Kidney (tissue), 14 donors: ENCODE results near the gene NR3C2. TPM values are rescaled to one million over a fixed set of nuclear protein-coding genes. Genes with fewer than 3 reads are reported as not detected.

Experiments
- DNase-seq, 5 donors: peaks; one replicate each; pipeline ENCODE4 v3.0.0-alpha.2; 2013 to 2020
- FAIRE-seq: peaks from 2 replicates; lab custom pipeline; 2012; peaks lifted over from hg19 to GRCh38; lab: Jason Lieb, UNC
- H3K27ac ChIP-seq, 2 donors: one replicate each; pipeline ENCODE4 v1.7.0; 2013; ENCODE audit warnings: low read depth in 2 of 2, low read length in 2 of 2, inconsistent platforms in 1 of 2
- H3K27me3 ChIP-seq: one replicate; pipeline ENCODE4 v1.7.1; 2013; ENCODE audit warnings: low read length, inconsistent platforms; ENCODE audit not compliant: control insufficient read depth, insufficient read depth
- H3K36me3 ChIP-seq, 3 donors: one replicate each; pipeline versions ENCODE4 v1.7.0 to v1.7.1; 2013; ENCODE audit warnings: low read length in 3 of 3, control low read depth in 1 of 3, inconsistent platforms in 1 of 3; ENCODE audit not compliant: insufficient read depth in 3 of 3, control insufficient read depth in 2 of 3
- H3K4me1 ChIP-seq, 3 donors: one replicate each; pipeline versions ENCODE4 v1.7.0 to v1.7.1; 2013; ENCODE audit warnings: low read length in 3 of 3, inconsistent platforms in 1 of 3, low read depth in 1 of 3; ENCODE audit not compliant: control insufficient read depth in 2 of 3, insufficient read depth in 2 of 3
- H3K4me3 ChIP-seq, 3 donors: one replicate each; pipeline versions ENCODE4 v1.7.0 to v1.8.1; 2013; ENCODE audit warnings: low read length in 3 of 3, control low read depth in 1 of 3, inconsistent platforms in 1 of 3
- H3K9ac ChIP-seq, 3 donors: one replicate each; pipeline versions ENCODE4 v1.7.0 to v1.7.1; 2013; ENCODE audit warnings: low read length in 3 of 3, control low read depth in 1 of 3, inconsistent platforms in 1 of 3
- H3K9me3 ChIP-seq, 3 donors: one replicate each; pipeline versions ENCODE4 v1.7.0 to v1.7.1; 2013; ENCODE audit warnings: low read length in 3 of 3, control low read depth in 1 of 3, inconsistent platforms in 1 of 3; ENCODE audit not compliant: control insufficient read depth in 2 of 3, insufficient read depth in 1 of 3
- intact Hi-C: fragments of 100-400 bp; cut with DNase I; formaldehyde crosslinking; loops from one replicate; pipeline ENCODE4 v1.11.1; 2022
- polyA plus RNA-seq: library from polyadenylated mRNA; stranded (reverse); fragments of 350-450 nt; fragmentation: Illumina TruSeq; extraction: RNeasy Lipid Tissue Mini Kit (QIAGEN cat#74804); gene quantifications from one replicate; pipeline ENCODE4 v1.2.3, GENCODE V29; 2014; ENCODE audit warnings: low read depth, low replicate concordance; ENCODE audit not compliant: insufficient read depth
- total RNA-seq: library from RNA; stranded (reverse); fragmentation: NEBNext Ultra II Directional; extraction: Animal tissue kit (Norgen Biotek cat#: 25700); gene quantifications from one replicate; pipeline ENCODE4 v1.2.1, GENCODE V29; 2021
- TF ChIP-seq, protein P1 (sequence below): IDR thresholded peaks from 3 replicates; pipeline ENCODE4 v1.5.1; 2012; ENCODE audit warnings: mild to moderate bottlenecking, moderate library complexity, borderline replicate concordance; ENCODE audit not compliant: insufficient read depth; ENCODE audit errors: extremely low read depth
- donor health status: control.
- donor health status: control.
- donor health status: control.
- donor health status: control.
- donor health status: control.
- donor health status: DM: yes; HTN: yes; CAD: no.
- donor health status: Normal renal cell carcinoma (clear cell type).

NR3C2 gene
- total and polyA plus RNA-seq, 2 donors from 2014 or later, result 8.7 to 43.4 TPM

- no peaks in the 10 kb centered on the region for H3K9me3 ChIP-seq
- H3K4me1 ChIP-seq, result peaks cover 0 to 4% (median 0%) of the 10 kb centered on the region in 3 donors
- FAIRE-seq (no peak), DNase-seq (peak in 1 of 5 donors; percentile 64)
- no peaks in the 10 kb centered on the region for H3K27me3 ChIP-seq
- no peak overlapping the region for H3K27ac ChIP-seq
- intact Hi-C loops, result no loop called here
- H3K9ac ChIP-seq, result no peak overlapping the region
- no peak overlapping the region for H3K4me3 ChIP-seq
- TF ChIP-seq, protein P1, sequence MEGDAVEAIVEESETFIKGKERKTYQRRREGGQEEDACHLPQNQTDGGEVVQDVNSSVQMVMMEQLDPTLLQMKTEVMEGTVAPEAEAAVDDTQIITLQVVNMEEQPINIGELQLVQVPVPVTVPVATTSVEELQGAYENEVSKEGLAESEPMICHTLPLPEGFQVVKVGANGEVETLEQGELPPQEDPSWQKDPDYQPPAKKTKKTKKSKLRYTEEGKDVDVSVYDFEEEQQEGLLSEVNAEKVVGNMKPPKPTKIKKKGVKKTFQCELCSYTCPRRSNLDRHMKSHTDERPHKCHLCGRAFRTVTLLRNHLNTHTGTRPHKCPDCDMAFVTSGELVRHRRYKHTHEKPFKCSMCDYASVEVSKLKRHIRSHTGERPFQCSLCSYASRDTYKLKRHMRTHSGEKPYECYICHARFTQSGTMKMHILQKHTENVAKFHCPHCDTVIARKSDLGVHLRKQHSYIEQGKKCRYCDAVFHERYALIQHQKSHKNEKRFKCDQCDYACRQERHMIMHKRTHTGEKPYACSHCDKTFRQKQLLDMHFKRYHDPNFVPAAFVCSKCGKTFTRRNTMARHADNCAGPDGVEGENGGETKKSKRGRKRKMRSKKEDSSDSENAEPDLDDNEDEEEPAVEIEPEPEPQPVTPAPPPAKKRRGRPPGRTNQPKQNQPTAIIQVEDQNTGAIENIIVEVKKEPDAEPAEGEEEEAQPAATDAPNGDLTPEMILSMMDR, result no peak
- no peaks in the 10 kb centered on the region for H3K36me3 ChIP-seq
These were observed 136.5 kb downstream of the NR3C2 start for GRCh38 chr4:148305751-148306150.

GRCh38 chr4:148302416-148302815 lies 139.8 kb downstream of the NR3C2 start:
- no peak overlapping the region for H3K4me3 ChIP-seq
- H3K9ac ChIP-seq, result no peak overlapping the region
- no peaks in the 10 kb centered on the region for H3K9me3 ChIP-seq
- peaks cover 0 to 4% (median 3%) of the 10 kb centered on the region in 3 donors for H3K4me1 ChIP-seq
- intact Hi-C loops, result no loop called here
- FAIRE-seq (no peak), DNase-seq (no peak)
- no peak overlapping the region for H3K27ac ChIP-seq
- H3K36me3 ChIP-seq, result no peaks in the 10 kb centered on the region
- no peaks in the 10 kb centered on the region for H3K27me3 ChIP-seq
- TF ChIP-seq, protein P1, result no peak

- Histone ChIP-seq H3K9ac (no peak overlapping the region), H3K9me3 (no peaks in the 10 kb centered on the region), H3K4me3 (no peak overlapping the region), H3K27ac (no peak overlapping the region), H3K27me3 (no peaks in the 10 kb centered on the region), H3K36me3 (no peaks in the 10 kb centered on the region), H3K4me1 (peaks cover 0 to 3% (median under 1%) of the 10 kb centered on the region in 3 donors)
- TF ChIP-seq, protein P1, result no peak
- no peak for DNase-seq
- intact Hi-C loops, result no loop called here
- FAIRE-seq, result no peak
These were observed 141.3 kb downstream of the NR3C2 start for GRCh38 chr4:148300877-148301276.

DNA sequence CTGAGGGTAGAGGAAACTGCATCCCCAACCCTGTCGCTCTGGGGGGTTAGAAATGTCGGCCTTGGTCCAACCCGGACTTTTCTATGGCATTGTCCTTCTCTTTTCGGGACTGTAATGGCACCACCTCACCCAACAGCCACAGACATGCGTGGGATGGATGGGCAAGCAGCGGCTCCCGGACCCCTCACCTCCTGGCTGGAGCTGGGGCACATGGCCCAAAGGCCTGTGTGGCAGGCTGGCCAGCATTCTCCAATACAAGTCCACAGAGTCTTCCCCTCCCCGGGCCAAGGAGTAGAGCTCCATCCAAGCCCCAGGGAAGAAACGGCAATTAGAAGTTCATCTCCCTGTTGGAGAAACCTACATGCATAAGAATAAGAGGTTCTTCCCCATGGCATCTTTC lies 142.9 kb downstream of the NR3C2 start:
- FAIRE-seq (no peak), DNase-seq (peak in 1 of 5 donors; percentile 59)
- intact Hi-C loops, result no loop called here
- Histone ChIP-seq H3K27me3 (no peaks in the 10 kb centered on the region), H3K27ac (no peak overlapping the region), H3K36me3 (no peaks in the 10 kb centered on the region), H3K9me3 (no peaks in the 10 kb centered on the region), H3K4me3 (no peak overlapping the region), H3K9ac (no peak overlapping the region), H3K4me1 (peaks cover 0 to 3% (median 0%) of the 10 kb centered on the region in 3 donors)
- TF ChIP-seq, protein P1, result no peak
